ENCODE data around the gene YIF1B.
"Not testable (repeated sequence)": the region's sequence is repeated elsewhere in the genome, so short reads cannot be mapped to it uniquely, and the experiment has no call there.

The YIF1B gene

DNA sequence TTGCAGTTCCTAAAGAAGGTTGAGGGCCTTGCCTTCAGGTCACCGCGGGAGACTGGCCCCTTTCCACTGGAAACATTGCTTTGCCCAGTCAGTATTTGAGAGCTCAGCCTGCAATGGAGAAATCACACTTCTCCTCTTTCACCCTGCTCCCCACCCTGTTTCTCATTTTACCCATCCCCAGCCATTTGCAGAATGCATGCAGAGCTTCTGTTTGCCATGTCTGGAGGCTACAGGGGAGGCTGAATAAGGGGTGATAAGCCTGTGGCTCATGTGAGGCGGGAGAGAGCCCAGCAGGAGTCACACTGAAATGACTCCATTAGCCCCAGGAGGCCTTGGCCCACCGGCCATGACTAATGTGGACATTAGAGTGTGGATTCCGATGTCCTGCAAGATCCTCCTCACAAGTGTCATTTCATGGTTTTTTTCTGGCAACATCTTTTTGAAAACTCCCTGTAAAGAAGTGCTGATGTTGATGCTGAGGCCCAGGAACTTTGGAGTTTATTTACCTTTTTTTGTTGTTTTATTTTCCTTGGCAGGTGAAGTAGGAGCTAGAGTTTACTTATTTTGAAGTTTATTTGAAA is 45.1 kb downstream of the YIF1B start:
- no peak for DNase-seq

DNA sequence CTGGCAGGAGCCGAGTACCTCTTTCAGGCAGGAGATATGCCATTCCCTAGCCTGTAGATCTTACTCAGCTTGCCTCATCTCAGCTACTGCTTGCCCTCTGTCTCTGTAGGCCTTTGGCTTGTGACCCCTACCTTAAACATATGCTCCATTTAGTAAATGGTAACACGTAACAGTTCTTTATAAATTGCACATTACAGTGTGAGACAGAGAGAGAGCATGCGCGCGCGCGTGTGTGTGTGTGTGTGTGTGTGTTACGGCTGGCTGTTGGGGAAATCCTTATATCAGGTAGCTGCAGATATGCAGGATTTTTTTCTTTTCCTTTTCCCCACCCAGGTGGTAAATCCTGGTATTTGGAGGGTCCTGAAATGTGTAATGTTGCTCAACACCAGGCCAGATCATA is 47.2 kb downstream of the YIF1B start:
- DNase-seq = no peak

DNA sequence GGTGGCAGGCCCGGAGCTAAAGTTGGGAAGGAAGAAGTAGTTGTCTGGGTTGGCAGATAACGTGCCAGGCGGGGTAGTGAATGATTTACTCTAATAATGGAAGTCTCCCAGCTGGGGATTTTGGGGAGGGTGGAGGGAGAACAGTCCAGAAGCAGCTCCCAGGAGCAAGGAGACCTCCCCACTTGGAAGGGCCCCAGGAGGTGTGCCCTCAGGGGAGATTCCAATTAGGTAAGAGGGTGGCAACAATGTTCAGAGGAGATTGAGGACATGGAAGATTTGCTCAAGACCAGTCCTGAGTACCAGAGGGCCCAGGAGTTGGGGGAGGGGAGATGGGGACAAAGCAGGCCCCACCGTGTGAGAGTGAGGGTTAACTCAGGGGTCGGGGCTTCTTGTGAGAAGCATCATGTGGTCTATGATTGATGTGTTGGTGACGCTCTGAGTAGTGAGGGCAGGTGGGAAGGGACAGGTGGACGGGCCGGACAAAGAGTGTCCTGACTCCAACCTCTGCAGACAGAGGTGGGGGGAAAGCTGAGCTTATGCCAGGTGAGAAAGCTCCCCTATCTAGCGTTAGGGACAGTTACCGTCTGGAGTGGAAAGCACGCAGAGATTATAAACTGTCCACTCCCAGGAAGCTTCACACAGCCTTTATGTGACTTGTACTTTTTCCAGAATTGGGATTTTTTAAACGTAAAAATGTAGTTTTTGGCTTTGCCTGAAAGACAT is 47.8 kb downstream of the YIF1B start:
- DNase-seq = no peak

- no peak for DNase-seq
Measured at GRCh38 chr19:38266981-38267597, 48.7 kb downstream of the YIF1B start.

GRCh38 chr19:38265921-38266429 is 49.8 kb downstream of the YIF1B start:
- DNase-seq = no peak

- no peak for DNase-seq
Measured at GRCh38 chr19:38265213-38265861, 50.4 kb downstream of the YIF1B start.

- DNase-seq = peak; percentile 82
Measured at GRCh38 chr19:38264486-38265212, 51.1 kb downstream of the YIF1B start, which contains the start of gene SPINT2. Gene SPINT2 (plus strand): TSS chr19:38264573. CDS start chr19:38264893, 320 bp downstream.

DNA sequence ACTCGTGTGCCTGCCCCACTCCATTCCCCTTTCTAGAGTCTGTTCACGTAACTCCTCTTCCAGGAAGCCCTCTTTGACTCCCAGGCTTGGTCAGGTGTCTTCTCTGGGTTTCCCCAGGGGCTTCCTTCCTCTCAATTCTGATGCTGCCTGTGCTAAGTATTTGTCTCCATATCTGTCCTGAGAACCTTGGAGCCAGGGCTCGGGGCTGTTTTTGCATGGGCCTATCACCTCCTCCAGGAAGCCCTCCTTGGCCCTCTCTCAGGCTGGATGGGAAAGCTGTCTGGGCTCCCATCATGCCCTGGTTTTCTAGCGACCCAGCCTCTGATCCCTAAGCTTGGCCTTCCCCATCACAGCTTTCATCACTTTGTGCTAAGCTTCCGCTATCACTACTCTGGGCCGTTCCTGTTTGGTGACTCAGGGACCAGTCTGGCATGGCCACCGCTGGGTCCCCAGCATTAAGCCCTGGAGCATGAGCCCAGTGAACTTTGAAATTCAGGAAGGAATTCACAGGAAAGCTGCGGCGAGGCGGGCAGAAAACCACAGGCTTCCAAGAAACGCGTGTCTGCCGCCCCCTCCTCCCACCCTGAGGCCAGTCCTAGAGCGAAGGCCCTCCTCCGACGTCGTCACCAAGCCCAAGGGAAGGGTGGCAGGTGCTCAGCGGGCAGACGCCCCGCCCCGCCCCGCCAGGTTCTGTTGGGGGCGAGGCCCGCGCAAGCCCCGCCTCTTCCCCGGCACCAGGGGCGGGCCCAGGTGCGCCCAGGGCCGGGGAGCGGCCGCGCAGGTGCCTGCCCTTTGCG is 51.9 kb downstream of the YIF1B start:
- DNase-seq = peak; percentile 88

GRCh38 chr19:38262585-38263268 is 53.0 kb downstream of the YIF1B start:
- DNase-seq = no peak

GRCh38 chr19:38261942-38262341 is 53.8 kb downstream of the YIF1B start:
- not testable (repeated sequence) for DNase-seq

DNA sequence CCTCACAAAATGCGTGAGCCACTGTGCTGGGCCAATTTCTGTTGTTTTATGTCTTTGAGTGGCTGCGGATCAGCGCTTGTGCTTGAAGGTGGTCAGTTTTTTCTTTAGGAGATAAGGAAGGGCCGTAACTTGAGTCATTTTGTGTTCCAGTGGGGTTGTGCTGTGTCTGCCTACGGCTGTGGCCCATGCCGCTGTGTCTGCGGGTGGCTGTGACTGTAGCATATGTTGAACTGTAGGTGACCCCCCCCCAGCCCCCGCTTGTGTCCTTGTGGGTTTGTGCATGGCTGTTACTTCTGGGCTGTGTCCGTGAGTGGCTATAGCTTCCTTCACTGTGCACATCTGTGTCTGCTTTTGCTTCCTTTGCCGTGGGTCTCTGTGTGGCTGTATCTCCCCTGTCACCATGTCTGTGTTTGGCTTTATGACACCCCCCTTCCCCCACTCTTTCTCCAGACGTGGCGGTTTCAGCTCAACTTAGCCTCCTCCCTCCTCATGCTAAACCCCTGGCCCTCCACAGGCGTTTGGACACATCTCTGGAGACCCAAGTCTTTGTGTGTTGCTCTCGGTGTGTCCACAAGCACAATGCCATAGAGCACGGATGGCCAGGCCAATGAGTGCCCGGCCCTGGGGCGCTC is 60.2 kb downstream of the YIF1B start:
- DNase-seq = no peak

DNA sequence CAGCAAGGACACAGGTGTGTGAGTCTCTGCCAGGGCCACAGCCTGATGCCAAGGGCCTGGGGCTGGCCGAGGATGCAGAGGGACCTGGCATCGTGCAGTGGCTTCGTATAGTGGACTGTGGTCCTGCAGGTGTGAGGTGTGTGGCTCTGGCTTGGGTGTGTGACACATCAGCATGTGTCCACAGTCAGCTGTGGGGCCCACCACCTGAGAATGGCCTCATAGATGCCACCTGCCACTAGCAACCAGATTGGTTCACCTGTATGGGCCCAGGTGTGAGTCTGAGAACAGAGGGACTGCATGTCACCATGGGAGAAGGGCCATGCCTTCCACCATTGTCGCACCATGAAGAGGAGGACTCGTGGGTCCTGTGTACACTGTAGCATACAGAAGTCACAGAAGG is 62.0 kb downstream of the YIF1B start:
- no peak for DNase-seq
